SK-N-SH (cell line): ENCODE results near the gene MINDY4. TPM values are rescaled to one million over a fixed set of nuclear protein-coding genes. Genes with fewer than 3 reads are reported as not detected.

Experiments
- CTCF ChIA-PET: fragments of 300-600, 350-600 bp; formaldehyde crosslinking; extraction: SDS; loops from one replicate; lab custom pipeline; 2021; lab: Yijun Ruan, JAX
- POLR2A ChIA-PET: fragments of 350-600 bp; sonication (Branson Sonifier 250); formaldehyde crosslinking; extraction: SDS; loops from one replicate; lab custom pipeline; 2020; ENCODE audit warnings: antibody characterized with exemption, inconsistent platforms; lab: Yijun Ruan, JAX
- DNase-seq: peaks from one replicate; pipeline ENCODE4 v3.0.0; 2012
- H2AFZ ChIP-seq: fragments of 200-600 bp; sonication (generic); 2 replicates; pipeline ENCODE4 v1.8.1; 2016; ENCODE audit warnings: antibody characterized with exemption, mild to moderate bottlenecking, low read depth
- H3F3A ChIP-seq: fragments of 200-600 bp; sonication (generic); replicated peaks from 2 replicates; pipeline ENCODE3; 2016; ENCODE audit warnings: antibody characterized with exemption, mild to moderate bottlenecking; ENCODE audit not compliant: insufficient read depth
- H3K27ac ChIP-seq, 2 experiments: fragments of 200-500 bp in 1 of 2; fragments of 200-600 bp in 1 of 2; sonication (Bioruptor generic) in 1 of 2; sonication (generic), shearing (Covaris generic) in 1 of 2; 2 replicates each; pipeline versions ENCODE4 v1.5.1 to v1.6.1; 2014 to 2016; ENCODE audit warnings: low read depth in 2 of 2, inconsistent platforms in 1 of 2, low read length in 1 of 2, mild to moderate bottlenecking in 1 of 2, mixed read lengths in 1 of 2
- H3K27me3 ChIP-seq: fragments of 200-600 bp; sonication (generic), shearing (Covaris generic); 2 replicates; pipeline ENCODE4 v1.6.1; 2016; ENCODE audit warnings: mixed run types; ENCODE audit not compliant: insufficient read depth
- H3K36me3 ChIP-seq, 2 experiments: fragments of 200-500 bp in 1 of 2; fragments of 200-600 bp in 1 of 2; sonication (Bioruptor generic) in 1 of 2; sonication (generic) in 1 of 2; replicated peaks in 1 of 2; 2 replicates each; pipeline versions ENCODE3 to v1.5.1; 2014 to 2016; ENCODE audit warnings: low read length in 1 of 2, mild to moderate bottlenecking in 1 of 2; ENCODE audit not compliant: insufficient read depth in 2 of 2, control insufficient read depth in 1 of 2
- H3K4me1 ChIP-seq, 2 experiments: fragments of 200-500 bp in 1 of 2; fragments of 200-600 bp in 1 of 2; sonication (Bioruptor generic) in 1 of 2; sonication (generic), shearing (Covaris generic) in 1 of 2; 2 replicates each; pipeline versions ENCODE4 v1.5.1 to v1.6.1; 2014 to 2016; ENCODE audit warnings: low read depth in 1 of 2, low read length in 1 of 2, mixed run types in 1 of 2; ENCODE audit not compliant: insufficient read depth in 2 of 2, control insufficient read depth in 1 of 2
- H3K4me2 ChIP-seq: fragments of 200-600 bp; sonication (generic), shearing (Covaris generic); 2 replicates; pipeline ENCODE4 v1.6.1; 2017; ENCODE audit warnings: mixed run types
- H3K4me3 ChIP-seq, 2 experiments: fragments of 200-500 bp in 1 of 2; fragments of 200-600 bp in 1 of 2; sonication (Bioruptor generic) in 1 of 2; sonication (generic), shearing (Covaris generic) in 1 of 2; 2 replicates each; pipeline versions ENCODE4 v1.5.1 to v1.8.1; 2014 to 2016; ENCODE audit warnings: low read depth in 2 of 2, inconsistent platforms in 1 of 2, low read length in 1 of 2, mild to moderate bottlenecking in 1 of 2, mixed read lengths in 1 of 2, moderate library complexity in 1 of 2
- H3K79me2 ChIP-seq: fragments of 200-600 bp; sonication (generic); 2 replicates; pipeline ENCODE4 v1.8.1; 2017; ENCODE audit warnings: mild to moderate bottlenecking; ENCODE audit not compliant: insufficient read depth
- H3K9ac ChIP-seq: fragments of 200-600 bp; sonication (generic); 2 replicates; pipeline ENCODE4 v1.6.1; 2017; ENCODE audit warnings: mixed run types
- H3K9me2 ChIP-seq: fragments of 200-600 bp; sonication (generic); 2 replicates; pipeline ENCODE4 v1.6.1; 2017; ENCODE audit warnings: mixed run types
- H3K9me3 ChIP-seq: fragments of 200-600 bp; sonication (generic); 2 replicates; pipeline ENCODE4 v1.6.1; 2017; ENCODE audit warnings: mixed run types, mild to moderate bottlenecking, moderate library complexity
- H4K20me1 ChIP-seq: fragments of 200-600 bp; sonication (generic); 2 replicates; pipeline ENCODE4 v1.6.1; 2017; ENCODE audit warnings: mild to moderate bottlenecking, mixed run types; ENCODE audit not compliant: insufficient read depth
- ELF1 ChIP-seq: IDR thresholded peaks from 2 replicates; pipeline ENCODE4 v1.4.0; 2012
- GATA2 ChIP-seq: sonication (generic); formaldehyde crosslinking; IDR thresholded peaks from 2 replicates; pipeline ENCODE4 v1.5.0; 2020; ENCODE audit warnings: mild to moderate bottlenecking, missing genetic modification reagents
- IRF3 ChIP-seq: fragments of 150-350 bp; IDR thresholded peaks from 2 replicates; pipeline ENCODE4 v1.6.1; 2016; ENCODE audit warnings: mild to moderate bottlenecking, low read depth, low read length
- JUND ChIP-seq: IDR thresholded peaks from 2 replicates; pipeline ENCODE4 v1.4.0; 2012
- MXI1 ChIP-seq: IDR thresholded peaks from 2 replicates; pipeline ENCODE4 v1.6.1; 2012; ENCODE audit warnings: mild to moderate bottlenecking, low read depth, low read length, improper control_type of control experiment
- NRF1 ChIP-seq: IDR thresholded peaks from 2 replicates; pipeline ENCODE4 v1.6.1; 2012; ENCODE audit warnings: low read depth, mild to moderate bottlenecking, low read length
- PBX3 ChIP-seq: IDR thresholded peaks from 2 replicates; pipeline ENCODE4; 2012
- POLR2AphosphoS5 ChIP-seq: IDR thresholded peaks from 2 replicates; pipeline ENCODE4 v1.6.1; 2012; ENCODE audit warnings: low read depth, low read length
- RAD21 ChIP-seq: IDR thresholded peaks from 2 replicates; pipeline ENCODE4 v1.6.1; 2012; ENCODE audit warnings: mild to moderate bottlenecking, low read length
- TAF1 ChIP-seq: IDR thresholded peaks from 2 replicates; pipeline ENCODE4 v1.6.1; 2012; ENCODE audit warnings: low read depth, mild to moderate bottlenecking, low read length, moderate library complexity, borderline replicate concordance
- USF1 ChIP-seq: IDR thresholded peaks from 2 replicates; pipeline ENCODE4 v1.4.0; 2012; ENCODE audit warnings: low read depth, borderline replicate concordance
- USF2 ChIP-seq: fragments of 150-350 bp; IDR thresholded peaks from 2 replicates; pipeline ENCODE4 v1.6.1; 2017; ENCODE audit warnings: antibody characterized with exemption, low read length, low read depth, borderline replicate concordance
- YY1 ChIP-seq: IDR thresholded peaks from 2 replicates; pipeline ENCODE4 v1.4.0; 2012; ENCODE audit warnings: low read depth, mild to moderate bottlenecking
- WGBS: methylation state at CpG from one replicate; pipeline ENCODE4 v1.1.6; 2017; ENCODE audit warnings: low lambda C conversion rate; 5-methylcytosine and 5-hydroxymethylcytosine counted together
- polyA plus RNA-seq, 3 experiments: library from polyadenylated mRNA; depleted of rRNA; stranded (reverse); fragments of >200 nt; gene quantifications; 2 replicates each; pipeline ENCODE4 v1.2.3, GENCODE V29; 2012

MINDY4 gene
- polyA plus RNA-seq, 1 of the 3 experiments (the other 2 are of a cell fraction): 1.8 TPM

GRCh38 chr7:30869794-30870611 is 98.8 kb downstream of the MINDY4 start (continued):
- peak; percentile 69 for TF ChIP-seq PBX3
- peak; percentile 11; the same call in 1 of the 2 replicates for TF ChIP-seq POLR2AphosphoS5
- no peak for TF ChIP-seq TAF1
- peak; percentile 30; the same call in 1 of the 2 replicates for TF ChIP-seq MXI1
- TF ChIP-seq ELF1: no peak
- TF ChIP-seq USF2: no peak
- TF ChIP-seq JUND: peak; percentile 88
- TF ChIP-seq IRF3: no peak

- TF ChIP-seq TAF1 (no peak), USF1 (no peak), GATA2 (CRISPR knock-in tag) (0 out of 2 replicates have a peak, but pooled peaks have one; percentile 9), RAD21 (no peak), YY1 (no peak), NRF1 (no peak), IRF3 (no peak)
- 63% methylated on average over 10 of the region's 10 CpGs for WGBS
- H3K4me1 ChIP-seq: peaks cover 18 to 24% of the 10 kb centered on the region in 2 experiments; a peak in 3 of 4 replicates
- POLR2A ChIA-PET: interaction anchor here (0.6 kb wide), 1 partner anchor 28 kb away, joined by 3 read pairs; no protein-coding TSS in a partner anchor
- H3K4me3 ChIP-seq: no peak overlapping the region
- no peaks in the 10 kb centered on the region for H3K9me3 ChIP-seq
- H3K9me2 ChIP-seq: no peaks in the 10 kb centered on the region
- peak overlapping the region; percentile 45; the same call in 1 of the 2 replicates for H3K4me2 ChIP-seq
- no peaks in the 10 kb centered on the region for H4K20me1 ChIP-seq
- H3K9ac ChIP-seq: no peak overlapping the region
- H3F3A ChIP-seq: peaks cover 7% of the 10 kb centered on the region
- H3K27me3 ChIP-seq: no peaks in the 10 kb centered on the region
- no peak overlapping the region for H2AFZ ChIP-seq
- peaks cover 0 to 10% of the 10 kb centered on the region in 2 experiments for H3K36me3 ChIP-seq
- no peak for DNase-seq
- no peaks in the 10 kb centered on the region for H3K79me2 ChIP-seq
- H3K27ac ChIP-seq: peak overlapping the region; percentile 45 to 68
- CTCF ChIA-PET: interaction anchor here (0.7 to 1.5 kb wide), 7 partner anchors 15 to 235 kb away, joined by 3 to 8 read pairs (median 4); no protein-coding TSS in a partner anchor
Observed at GRCh38 chr7:30870821-30871518, 99.8 kb downstream of the MINDY4 start.
